ENCODE results near the gene NR3C2. TPM values are rescaled to one million over a fixed set of nuclear protein-coding genes. Genes with fewer than 3 reads are reported as not detected.

The NR3C2 gene
- total and polyA plus RNA-seq, 2 of the 4 experiments (the other 2 are of a cell fraction), result 1.1 to 2.3 TPM

DNA sequence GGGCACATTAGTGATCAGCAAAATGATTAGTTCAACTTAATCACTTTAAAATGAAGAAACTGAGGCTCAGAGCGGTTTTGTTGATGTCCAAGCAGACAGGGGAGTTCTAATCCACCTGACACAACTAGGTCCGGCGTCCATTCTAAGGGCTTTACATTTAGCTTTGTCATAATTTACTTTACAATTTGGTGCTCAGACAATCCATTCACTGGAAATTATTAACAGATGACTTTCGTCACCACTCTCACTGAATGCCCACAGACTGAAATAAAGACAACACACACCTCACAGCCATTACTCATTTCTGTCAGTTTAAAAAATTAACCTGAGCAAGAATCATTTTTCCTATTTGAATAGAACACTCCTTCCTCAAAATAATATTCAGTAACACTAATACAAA is 10.8 kb downstream of the NR3C2 start:
- no peaks in the 10 kb centered on the region for H3K9me1 ChIP-seq (ENCODE audit: insufficient read depth, low read length)

More for the DNA sequence above, 10.8 kb downstream of the NR3C2 start:
- Histone ChIP-seq H2AFZ (replicated peaks; ENCODE audit: low read length, poor library complexity) (no peak overlapping the region), H3K4me3 (ENCODE audit: insufficient read depth, low read depth, low read length) (no peak overlapping the region), H2BK5ac (ENCODE audit: low read depth, low read length, poor library complexity, severe bottlenecking) (no peak overlapping the region), H3K4me2 (ENCODE audit: low read depth, low read length) (no peak overlapping the region), H3K79me1 (ENCODE audit: low read depth in 1 of 2, low read length in 2 of 2) (no peaks in the 10 kb centered on the region), H2BK120ac (ENCODE audit: low read depth, low read length) (no peak overlapping the region), H3K14ac (replicated peaks; ENCODE audit: low read depth, low read length) (no peak overlapping the region), H3K27ac (ENCODE audit: insufficient read depth, low read length) (no peak overlapping the region), H2BK20ac (ENCODE audit: low read depth, low read length) (no peak overlapping the region), H2AK9ac (replicated peaks; ENCODE audit: low read depth, low read length, poor library complexity) (no peak overlapping the region), H3K4ac (ENCODE audit: low read depth, low read length) (no peak overlapping the region), H3K23ac (ENCODE audit: low read depth, low read length) (no peak overlapping the region), H3K27me3 (ENCODE audit: control insufficient read depth, insufficient read depth, low read length) (no peaks in the 10 kb centered on the region), H3K9me3 (ENCODE audit: control insufficient read depth, insufficient read depth, low read length) (no peaks in the 10 kb centered on the region), H4K20me1 (ENCODE audit: insufficient read depth, low read length) (no peaks in the 10 kb centered on the region), H3K4me1 (ENCODE audit: control insufficient read depth, insufficient read depth, low read length) (no peaks in the 10 kb centered on the region), H4K5ac (ENCODE audit: low read depth, low read length) (no peak overlapping the region), H3K36me3 (ENCODE audit: control insufficient read depth, insufficient read depth, low read length) (no peaks in the 10 kb centered on the region), H2BK15ac (ENCODE audit: low read depth, low read length) (no peak overlapping the region), H3K9ac (ENCODE audit: low read depth, low read length) (no peak overlapping the region), H2AK5ac (ENCODE audit: low read depth, low read length) (no peak overlapping the region), H3K56ac (ENCODE audit: extremely low read depth, insufficient read depth, low read length) (no peak overlapping the region), H4K91ac (ENCODE audit: insufficient read depth, low read depth, low read length) (no peak overlapping the region), H4K8ac (ENCODE audit: low read depth in 2 of 2, low read length in 2 of 2) (no peak overlapping the region), H3K18ac (ENCODE audit: low read depth, low read length) (no peak overlapping the region)
- POLR2A ChIA-PET (ENCODE audit: unreplicated experiment), result no interaction called here
- WGBS, 2 experiments (ENCODE audit: extremely low coverage in 2 of 2, insufficient read length in 1 of 2), result no CpG with 5 or more reads among the region's 4 CpGs
- BruUV-seq (replicated peaks), result no TSS peak
- DNase-seq (no peak), ATAC-seq (ENCODE audit: low read depth) (no peak)
- CTCF ChIA-PET, result no interaction called here
- dilution Hi-C loops (cut with HindIII; ENCODE audit: low sequenced_read_pairs, unreplicated experiment) (no loop called here), intact Hi-C loops (cut with micrococcal nuclease) (no loop called here), in situ Hi-C loops (cut with MboI; ENCODE audit: low sequenced_read_pairs) (no loop called here)
- no peak for TF ChIP-seq SMC3 (IDR thresholded peaks at IDR 0.05; ENCODE audit: low read depth, low read length)
- no peak for TF ChIP-seq CHD1 (IDR thresholded peaks at IDR 0.05; ENCODE audit: low read depth, low read length)
- TF ChIP-seq RAD21 (IDR thresholded peaks at IDR 0.05; ENCODE audit: low read length), result no peak
- TF ChIP-seq POLR2A (IDR thresholded peaks at IDR 0.05; ENCODE audit: low read depth, low read length), result no peak
- no peak for TF ChIP-seq MAZ (IDR thresholded peaks at IDR 0.05; ENCODE audit: borderline replicate concordance, low read depth, low read length)
- TF ChIP-seq, protein P1, sequence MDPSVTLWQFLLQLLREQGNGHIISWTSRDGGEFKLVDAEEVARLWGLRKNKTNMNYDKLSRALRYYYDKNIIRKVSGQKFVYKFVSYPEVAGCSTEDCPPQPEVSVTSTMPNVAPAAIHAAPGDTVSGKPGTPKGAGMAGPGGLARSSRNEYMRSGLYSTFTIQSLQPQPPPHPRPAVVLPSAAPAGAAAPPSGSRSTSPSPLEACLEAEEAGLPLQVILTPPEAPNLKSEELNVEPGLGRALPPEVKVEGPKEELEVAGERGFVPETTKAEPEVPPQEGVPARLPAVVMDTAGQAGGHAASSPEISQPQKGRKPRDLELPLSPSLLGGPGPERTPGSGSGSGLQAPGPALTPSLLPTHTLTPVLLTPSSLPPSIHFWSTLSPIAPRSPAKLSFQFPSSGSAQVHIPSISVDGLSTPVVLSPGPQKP (IDR thresholded peaks at IDR 0.05; ENCODE audit: borderline replicate concordance, low read depth, low read length), result no peak
- no peak for TF ChIP-seq RFX5 (IDR thresholded peaks at IDR 0.05; ENCODE audit: low read depth, low read length)
- no peak for TF ChIP-seq FOS (IDR thresholded peaks at IDR 0.05; ENCODE audit: low read depth, low read length)
- TF ChIP-seq, protein P2, sequence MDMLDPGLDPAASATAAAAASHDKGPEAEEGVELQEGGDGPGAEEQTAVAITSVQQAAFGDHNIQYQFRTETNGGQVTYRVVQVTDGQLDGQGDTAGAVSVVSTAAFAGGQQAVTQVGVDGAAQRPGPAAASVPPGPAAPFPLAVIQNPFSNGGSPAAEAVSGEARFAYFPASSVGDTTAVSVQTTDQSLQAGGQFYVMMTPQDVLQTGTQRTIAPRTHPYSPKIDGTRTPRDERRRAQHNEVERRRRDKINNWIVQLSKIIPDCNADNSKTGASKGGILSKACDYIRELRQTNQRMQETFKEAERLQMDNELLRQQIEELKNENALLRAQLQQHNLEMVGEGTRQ (IDR thresholded peaks at IDR 0.05; ENCODE audit: low read depth, low read length), result no peak

All from IMR-90 (cell line).